ENCODE data around the gene CYS1. TPM values are rescaled to one million over a fixed set of nuclear protein-coding genes. Genes with fewer than 3 reads are reported as not detected.

CYS1 gene
- total and polyA plus RNA-seq, 2 of the 13 experiments (the other 11 are each of a cell fraction or from before 2014, with no cell fraction given), result 0.04 TPM; not detected in 1

DNA sequence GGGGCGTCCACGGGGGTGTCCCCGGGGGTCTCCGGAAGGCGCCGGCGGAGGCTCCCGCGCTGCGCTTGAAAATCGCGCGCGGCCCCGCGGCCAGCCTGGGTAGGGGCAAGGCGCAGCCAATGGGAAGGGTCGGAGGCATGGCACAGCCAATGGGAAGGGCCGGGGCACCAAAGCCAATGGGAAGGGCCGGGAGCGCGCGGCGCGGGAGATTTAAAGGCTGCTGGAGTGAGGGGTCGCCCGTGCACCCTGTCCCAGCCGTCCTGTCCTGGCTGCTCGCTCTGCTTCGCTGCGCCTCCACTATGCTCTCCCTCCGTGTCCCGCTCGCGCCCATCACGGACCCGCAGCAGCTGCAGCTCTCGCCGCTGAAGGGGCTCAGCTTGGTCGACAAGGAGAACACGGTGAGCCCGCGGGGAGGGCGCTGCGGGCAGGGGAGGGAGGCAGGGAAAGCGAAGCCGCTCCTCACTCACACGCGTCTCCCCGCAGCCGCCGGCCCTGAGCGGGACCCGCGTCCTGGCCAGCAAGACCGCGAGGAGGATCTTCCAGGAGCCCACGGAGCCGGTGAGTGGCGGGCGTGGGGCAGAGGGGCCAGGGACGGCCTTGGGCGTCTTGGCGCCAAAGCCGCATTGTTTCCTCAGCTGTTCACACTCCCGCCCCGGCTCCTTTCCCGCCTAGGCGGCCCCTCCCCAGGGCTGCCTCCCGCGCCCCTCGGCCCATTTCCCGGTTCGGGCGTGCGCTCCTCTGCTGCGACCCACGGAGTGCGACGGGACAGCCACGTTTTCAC, 42.5 kb upstream of the CYS1 start, which contains the start of gene RRM2 (continued):
- TF ChIP-seq, protein P1, sequence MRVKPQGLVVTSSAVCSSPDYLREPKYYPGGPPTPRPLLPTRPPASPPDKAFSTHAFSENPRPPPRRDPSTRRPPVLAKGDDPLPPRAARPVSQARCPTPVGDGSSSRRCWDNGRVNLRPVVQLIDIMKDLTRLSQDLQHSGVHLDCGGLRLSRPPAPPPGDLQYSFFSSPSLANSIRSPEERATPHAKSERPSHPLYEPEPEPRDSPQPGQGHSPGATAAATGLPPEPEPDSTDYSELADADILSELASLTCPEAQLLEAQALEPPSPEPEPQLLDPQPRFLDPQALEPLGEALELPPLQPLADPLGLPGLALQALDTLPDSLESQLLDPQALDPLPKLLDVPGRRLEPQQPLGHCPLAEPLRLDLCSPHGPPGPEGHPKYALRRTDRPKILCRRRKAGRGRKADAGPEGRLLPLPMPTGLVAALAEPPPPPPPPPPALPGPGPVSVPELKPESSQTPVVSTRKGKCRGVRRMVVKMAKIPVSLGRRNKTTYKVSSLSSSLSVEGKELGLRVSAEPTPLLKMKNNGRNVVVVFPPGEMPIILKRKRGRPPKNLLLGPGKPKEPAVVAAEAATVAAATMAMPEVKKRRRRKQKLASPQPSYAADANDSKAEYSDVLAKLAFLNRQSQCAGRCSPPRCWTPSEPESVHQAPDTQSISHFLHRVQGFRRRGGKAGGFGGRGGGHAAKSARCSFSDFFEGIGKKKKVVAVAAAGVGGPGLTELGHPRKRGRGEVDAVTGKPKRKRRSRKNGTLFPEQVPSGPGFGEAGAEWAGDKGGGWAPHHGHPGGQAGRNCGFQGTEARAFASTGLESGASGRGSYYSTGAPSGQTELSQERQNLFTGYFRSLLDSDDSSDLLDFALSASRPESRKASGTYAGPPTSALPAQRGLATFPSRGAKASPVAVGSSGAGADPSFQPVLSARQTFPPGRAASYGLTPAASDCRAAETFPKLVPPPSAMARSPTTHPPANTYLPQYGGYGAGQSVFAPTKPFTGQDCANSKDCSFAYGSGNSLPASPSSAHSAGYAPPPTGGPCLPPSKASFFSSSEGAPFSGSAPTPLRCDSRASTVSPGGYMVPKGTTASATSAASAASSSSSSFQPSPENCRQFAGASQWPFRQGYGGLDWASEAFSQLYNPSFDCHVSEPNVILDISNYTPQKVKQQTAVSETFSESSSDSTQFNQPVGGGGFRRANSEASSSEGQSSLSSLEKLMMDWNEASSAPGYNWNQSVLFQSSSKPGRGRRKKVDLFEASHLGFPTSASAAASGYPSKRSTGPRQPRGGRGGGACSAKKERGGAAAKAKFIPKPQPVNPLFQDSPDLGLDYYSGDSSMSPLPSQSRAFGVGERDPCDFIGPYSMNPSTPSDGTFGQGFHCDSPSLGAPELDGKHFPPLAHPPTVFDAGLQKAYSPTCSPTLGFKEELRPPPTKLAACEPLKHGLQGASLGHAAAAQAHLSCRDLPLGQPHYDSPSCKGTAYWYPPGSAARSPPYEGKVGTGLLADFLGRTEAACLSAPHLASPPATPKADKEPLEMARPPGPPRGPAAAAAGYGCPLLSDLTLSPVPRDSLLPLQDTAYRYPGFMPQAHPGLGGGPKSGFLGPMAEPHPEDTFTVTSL (CRISPR knock-in tag; IDR thresholded peaks at IDR 0.05; ENCODE audit: borderline replicate concordance), result no peak
- TF ChIP-seq ZNF556 (CRISPR knock-in tag; IDR thresholded peaks at IDR 0.05; ENCODE audit: borderline replicate concordance) (peak; percentile 75), ZNF430 (CRISPR knock-in tag; IDR thresholded peaks at IDR 0.05) (0 out of 2 replicates have a peak, but pooled peaks have one; percentile 38), PAX8 (CRISPR knock-in tag; IDR thresholded peaks at IDR 0.05; ENCODE audit: borderline replicate concordance) (no peak), ZNF547 (CRISPR knock-in tag; IDR thresholded peaks at IDR 0.05) (peak; percentile 97), SKI (IDR thresholded peaks at IDR 0.05; ENCODE audit: partially characterized antibody) (no peak), NFYB (CRISPR knock-in tag; IDR thresholded peaks at IDR 0.05) (peak; percentile 96), THAP11 (CRISPR knock-in tag; IDR thresholded peaks at IDR 0.05) (0 out of 2 replicates have a peak, but pooled peaks have one; percentile 37), RFXAP (CRISPR knock-in tag; IDR thresholded peaks at IDR 0.05; ENCODE audit: borderline replicate concordance) (peak; percentile 89), FOXP1 (IDR thresholded peaks at IDR 0.05) (no peak), FOXP1 (CRISPR knock-in tag; IDR thresholded peaks at IDR 0.05) (no peak), TBX2 (CRISPR knock-in tag; IDR thresholded peaks at IDR 0.05; ENCODE audit: borderline replicate concordance) (peak; percentile 63), CREB1 (IDR thresholded peaks at IDR 0.05) (0 out of 2 replicates have a peak, but pooled peaks have one; percentile 5), CREB1 (CRISPR knock-in tag; IDR thresholded peaks at IDR 0.05) (no peak), NR1H2 (CRISPR knock-in tag; IDR thresholded peaks at IDR 0.05; ENCODE audit: borderline replicate concordance, low read depth) (no peak; the same call in 1 of the 2 replicates), ATF1 (CRISPR knock-in tag; IDR thresholded peaks at IDR 0.05) (no peak), CREM (IDR thresholded peaks at IDR 0.05) (no peak), CREM (CRISPR knock-in tag; IDR thresholded peaks at IDR 0.05) (no peak), CHCHD3 (CRISPR knock-in tag; IDR thresholded peaks at IDR 0.05) (peak; percentile 100), GATAD1 (CRISPR knock-in tag; IDR thresholded peaks at IDR 0.05) (peak; percentile 83)
- TF ChIP-seq, protein P2, sequence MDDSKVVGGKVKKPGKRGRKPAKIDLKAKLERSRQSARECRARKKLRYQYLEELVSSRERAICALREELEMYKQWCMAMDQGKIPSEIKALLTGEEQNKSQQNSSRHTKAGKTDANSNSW (CRISPR knock-in tag; IDR thresholded peaks at IDR 0.05; ENCODE audit: borderline replicate concordance), result no peak
- TF ChIP-seq, protein P3, sequence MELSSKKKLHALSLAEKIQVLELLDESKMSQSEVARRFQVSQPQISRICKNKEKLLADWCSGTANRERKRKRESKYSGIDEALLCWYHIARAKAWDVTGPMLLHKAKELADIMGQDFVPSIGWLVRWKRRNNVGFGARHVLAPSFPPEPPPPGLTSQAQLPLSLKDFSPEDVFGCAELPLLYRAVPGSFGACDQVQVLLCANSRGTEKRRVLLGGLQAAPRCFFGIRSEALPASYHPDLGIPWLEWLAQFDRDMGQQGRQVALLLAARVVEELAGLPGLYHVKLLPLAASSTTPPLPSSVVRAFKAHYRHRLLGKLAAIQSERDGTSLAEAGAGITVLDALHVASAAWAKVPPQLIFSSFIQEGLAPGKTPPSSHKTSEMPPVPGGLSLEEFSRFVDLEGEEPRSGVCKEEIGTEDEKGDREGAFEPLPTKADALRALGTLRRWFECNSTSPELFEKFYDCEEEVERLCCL (CRISPR knock-in tag; IDR thresholded peaks at IDR 0.05; ENCODE audit: borderline replicate concordance), result peak; percentile 85; the same call in 1 of the 2 replicates
- TF ChIP-seq, protein P4, sequence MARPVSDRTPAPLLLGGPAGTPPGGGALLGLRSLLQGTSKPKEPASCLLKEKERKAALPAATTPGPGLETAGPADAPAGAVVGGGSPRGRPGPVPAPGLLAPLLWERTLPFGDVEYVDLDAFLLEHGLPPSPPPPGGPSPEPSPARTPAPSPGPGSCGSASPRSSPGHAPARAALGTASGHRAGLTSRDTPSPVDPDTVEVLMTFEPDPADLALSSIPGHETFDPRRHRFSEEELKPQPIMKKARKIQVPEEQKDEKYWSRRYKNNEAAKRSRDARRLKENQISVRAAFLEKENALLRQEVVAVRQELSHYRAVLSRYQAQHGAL (CRISPR knock-in tag; IDR thresholded peaks at IDR 0.05; ENCODE audit: not compliant biosample characterization), result no peak

Data from HepG2 (cell line).